ENCODE data around the gene LBHD2.
"Not testable (repeated sequence)": the region's sequence is repeated elsewhere in the genome, so short reads cannot be mapped to it uniquely, and the experiment has no call there.

Gene LBHD2

DNA sequence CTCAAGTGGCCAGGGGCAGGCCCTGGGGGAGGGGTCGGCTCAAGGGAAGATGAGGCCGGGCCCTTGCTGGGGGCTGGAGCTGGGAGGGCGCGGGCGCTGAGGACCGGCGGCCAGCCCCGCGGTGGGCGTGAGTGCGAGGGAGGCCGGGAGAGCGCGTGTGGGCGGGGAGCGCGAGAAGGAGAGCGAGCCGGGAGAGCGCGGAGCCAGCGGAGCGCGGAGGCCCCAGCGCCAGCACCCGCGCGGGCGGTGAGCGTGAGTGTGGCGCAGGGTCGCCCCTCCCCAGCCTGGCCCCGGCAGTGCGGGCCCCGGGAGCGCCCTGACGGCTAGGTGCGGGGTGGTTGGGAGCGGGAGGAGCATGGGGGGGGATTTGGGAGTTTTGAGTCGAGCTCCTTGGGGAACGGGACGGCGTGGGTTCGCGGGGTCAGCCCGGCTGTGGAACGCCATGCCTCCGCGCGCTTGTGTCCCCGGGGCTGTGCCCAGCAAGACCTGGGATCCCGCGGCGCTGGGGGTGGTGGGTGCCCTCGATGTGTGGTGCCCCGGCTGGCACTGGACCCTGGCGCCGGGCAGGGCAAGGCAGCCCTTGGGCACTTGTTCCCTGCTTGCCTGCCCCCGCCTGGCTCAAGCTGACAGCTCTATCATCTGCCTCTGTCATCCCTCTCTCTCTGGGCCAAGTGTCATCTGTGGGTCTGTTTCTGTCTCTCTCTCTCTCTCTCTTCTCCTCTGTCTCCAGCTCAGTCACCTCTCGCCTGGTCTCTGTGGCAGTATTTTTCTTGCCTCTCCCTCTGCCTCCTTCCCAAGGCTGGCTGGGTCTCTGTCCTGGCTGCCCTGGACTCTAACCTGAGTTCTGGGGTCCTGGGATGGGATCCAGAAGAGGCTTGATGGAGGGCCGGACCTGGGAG, at the start of gene LBHD2:
Gene LBHD2, plus strand, starts transcription at position 190 of the 899 bp plus-strand sequence. CDS start 1,803 bp downstream, outside the sequence.
- DNase-seq (ENCODE audit: low read depth in 2 of 2, low spot score in 1 of 2), result no peak

DNA sequence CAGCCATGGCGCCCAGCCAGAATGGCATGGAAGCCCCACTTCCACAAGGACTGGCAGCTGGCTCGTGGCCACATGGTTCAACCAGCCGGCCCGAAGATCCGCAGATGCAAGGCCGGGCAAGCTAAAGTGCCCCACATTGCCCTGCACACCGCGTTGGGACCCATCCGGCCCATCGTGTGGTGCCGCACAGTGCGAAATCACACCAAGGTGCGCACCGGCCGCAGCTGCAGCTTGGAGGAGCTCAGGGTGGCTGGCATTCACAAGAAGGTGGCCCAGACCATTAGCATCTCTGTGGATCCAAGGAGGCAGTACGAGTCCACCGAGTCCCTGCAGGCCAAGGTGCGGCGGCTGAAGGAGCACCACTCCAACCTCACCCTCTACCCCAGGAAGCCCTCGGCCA, 42.5 kb upstream of the LBHD2 start:
- no peak for DNase-seq (ENCODE audit: low read depth in 2 of 2, low spot score in 1 of 2)

DNA sequence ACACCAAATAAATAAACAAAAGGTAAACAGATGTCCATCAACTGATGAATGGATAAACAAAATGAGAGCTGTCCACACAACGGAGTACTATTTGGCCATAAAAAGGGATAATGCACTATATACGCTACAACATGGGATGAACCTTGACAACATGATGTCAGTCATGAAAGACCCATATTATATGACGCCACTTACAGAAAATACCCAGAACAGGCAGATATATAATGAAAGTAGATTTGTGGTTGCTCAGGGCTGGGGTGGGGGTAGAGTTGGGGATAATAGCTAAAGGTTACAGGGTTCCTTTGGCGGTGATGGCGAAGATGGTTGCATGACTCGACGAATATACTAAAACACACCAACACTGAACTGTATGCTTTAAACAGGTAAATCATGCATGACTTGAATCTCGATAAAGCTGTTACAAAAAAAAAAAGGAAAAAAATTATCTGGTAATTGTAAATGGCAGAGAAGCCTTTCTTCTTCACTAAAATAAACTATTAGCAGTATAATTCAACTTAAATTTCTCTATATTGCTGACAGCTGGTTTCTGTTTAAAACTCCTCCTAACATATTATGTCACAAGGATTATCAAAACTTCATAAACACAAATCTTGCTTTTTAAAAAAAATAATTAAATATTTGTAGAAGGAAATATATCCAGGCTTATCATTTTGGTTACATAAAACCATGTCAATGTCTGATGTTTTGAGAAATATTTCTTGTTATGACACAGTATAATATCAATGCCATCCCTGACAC, 40.6 kb upstream of the LBHD2 start:
- DNase-seq (ENCODE audit: low read depth in 2 of 2, low spot score in 1 of 2), result no peak

DNA sequence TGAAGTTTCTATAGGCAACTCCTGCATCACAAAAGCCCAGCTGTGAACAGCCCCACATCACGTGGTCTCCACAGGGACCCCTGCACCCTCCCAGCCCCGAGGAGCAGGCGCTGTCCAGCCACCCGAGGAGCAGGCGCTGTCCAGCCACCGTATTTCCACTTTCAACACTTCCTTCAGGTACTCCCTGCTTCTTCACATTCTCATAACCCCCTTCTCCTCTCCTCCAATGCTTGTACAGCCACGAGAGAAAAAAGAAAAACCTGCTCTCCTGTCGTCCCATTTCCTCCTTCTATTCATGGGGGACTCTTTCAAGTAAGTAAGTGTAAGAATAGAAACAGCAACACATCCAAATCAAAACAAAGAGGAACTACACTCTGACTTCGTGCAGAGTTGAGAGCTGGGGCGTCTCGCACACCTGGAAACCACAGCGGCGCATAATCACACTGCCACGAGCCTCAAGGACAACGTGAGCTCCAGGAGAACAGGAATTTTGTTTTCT, 38.6 kb upstream of the LBHD2 start:
- no peak for DNase-seq (ENCODE audit: low read depth in 2 of 2, low spot score in 1 of 2)

DNA sequence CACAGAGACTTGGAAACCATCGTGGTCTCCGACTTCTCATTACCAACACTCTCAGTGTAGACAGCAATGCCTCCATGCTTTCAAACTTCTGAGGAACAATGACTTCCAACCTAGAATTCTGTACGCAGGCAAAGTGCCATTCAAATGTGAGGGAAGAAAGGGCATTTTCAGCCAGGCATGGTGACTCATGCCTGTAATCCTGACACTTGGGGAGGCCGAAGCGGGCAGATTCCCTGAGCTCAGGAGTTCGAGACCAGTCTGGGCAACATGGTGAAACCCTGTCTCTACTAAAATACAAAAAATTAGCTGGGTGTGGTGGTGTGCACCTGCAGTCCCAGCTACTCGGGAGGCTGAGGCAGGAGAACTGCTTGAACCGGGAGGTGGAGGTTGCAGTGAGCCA, 36.6 kb upstream of the LBHD2 start:
- not testable (repeated sequence) for DNase-seq (ENCODE audit: low read depth in 2 of 2, low spot score in 1 of 2)

DNA sequence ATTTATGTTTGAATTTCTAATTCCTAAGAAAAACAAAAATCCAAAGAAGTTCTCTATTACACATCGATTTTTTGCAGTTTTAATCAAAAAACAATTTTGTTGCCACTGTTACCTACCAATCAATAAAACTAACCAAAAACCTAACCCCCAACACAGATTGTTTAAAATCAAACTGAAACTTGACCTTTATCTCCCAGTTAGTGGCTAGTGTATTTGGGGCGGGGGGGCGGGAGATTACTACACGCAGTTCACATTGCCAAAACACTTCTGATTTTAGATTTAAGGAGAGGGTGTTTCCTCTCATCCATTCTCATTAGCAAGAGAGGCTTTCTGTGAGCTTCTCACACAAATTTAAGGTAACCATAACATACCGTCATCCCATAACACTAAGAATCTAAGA, 33.1 kb upstream of the LBHD2 start:
- no peak for DNase-seq (ENCODE audit: low read depth in 2 of 2, low spot score in 1 of 2)

DNA sequence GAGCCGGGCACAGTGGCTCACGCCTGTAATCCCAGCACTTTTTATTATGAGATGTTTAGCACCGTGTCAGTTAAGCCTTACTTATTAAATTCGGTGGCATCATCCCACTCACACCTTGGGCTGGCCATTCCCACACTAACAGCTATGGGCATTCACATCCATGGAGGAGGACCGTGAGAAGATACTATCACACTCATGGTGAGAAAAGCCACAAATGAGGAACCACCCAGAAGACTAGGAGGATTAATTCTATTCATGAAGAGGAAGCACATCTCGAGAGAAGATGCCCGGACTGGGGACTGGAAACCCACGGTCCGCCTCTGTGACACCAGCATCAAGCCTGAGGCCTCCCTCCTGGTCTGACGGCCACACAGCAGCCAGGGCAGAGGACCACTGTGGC, 31.6 kb upstream of the LBHD2 start:
- no peak for DNase-seq (ENCODE audit: low read depth in 2 of 2, low spot score in 1 of 2)

DNA sequence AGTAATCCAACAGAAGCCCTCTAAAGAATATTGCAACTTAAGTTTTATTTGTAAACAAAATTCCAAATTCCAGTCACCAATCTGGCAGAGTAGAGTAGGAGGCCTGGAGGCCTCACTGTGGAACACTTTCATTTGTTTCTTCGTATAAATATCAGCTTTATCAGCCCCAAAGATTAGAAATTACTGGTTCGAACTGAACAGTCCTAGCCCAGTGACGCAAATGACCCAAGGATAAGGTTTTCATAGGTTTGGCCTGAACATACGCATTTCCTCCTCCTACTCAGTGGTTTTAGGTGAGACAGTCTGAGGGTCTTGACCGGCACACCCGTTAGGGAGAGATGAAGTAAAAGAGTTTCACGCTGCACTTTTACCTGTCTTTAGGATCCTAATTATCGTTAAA, 28.3 kb upstream of the LBHD2 start:
- no peak for DNase-seq (ENCODE audit: low read depth in 2 of 2, low spot score in 1 of 2)

DNA sequence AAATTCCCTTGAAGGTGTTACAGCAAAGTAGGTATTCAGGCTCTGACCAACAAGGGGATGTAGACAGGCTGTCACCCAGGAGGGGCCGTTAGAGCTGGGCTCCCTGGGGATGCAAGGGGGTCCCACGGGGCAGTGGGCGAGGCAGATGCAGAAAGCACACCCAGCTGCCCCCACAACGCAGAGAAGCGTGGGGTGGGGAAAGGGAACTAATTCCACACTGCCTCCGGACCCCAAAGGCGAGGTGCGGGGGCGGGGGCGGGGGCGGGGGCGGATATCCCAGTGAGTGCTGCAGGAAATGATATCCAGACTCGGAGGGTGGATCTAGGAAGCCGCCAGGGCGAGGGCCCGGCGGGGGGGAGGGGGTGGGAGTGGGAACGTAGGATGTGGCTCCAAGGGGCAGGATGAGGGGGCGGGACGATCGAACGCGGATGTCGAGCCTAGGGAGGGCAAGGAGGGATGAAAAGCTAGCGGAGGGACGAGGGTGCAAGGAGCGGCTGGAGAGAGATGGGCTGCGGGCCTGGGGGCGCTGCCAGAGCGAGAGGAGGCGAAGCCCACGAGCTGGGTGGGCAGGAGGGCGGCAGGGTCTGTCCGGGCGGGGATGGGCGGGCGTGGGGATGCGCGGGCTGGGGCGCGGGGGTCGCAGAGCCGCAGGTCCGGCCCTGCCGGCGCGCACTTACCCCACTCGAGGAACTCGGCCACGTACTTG, 27.5 kb upstream of the LBHD2 start:
- no peak for DNase-seq (ENCODE audit: low read depth in 2 of 2, low spot score in 1 of 2)

DNA sequence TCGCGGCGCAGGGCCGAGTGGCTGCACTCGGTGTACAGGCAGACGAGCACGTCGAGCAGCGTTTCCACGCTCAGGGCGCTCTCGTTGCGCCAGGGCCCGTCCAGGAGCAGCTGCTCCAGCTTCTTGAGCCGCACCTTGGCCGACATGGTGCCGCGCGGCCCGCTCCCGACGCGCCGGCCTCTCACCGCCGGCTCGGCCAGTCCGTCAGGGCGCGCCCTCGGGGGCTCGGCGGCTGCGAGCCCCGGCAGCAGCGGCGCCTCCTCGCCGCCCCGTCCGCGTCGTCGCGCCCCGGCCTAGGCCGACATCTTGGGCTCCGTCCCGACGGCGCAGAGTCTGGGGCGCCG, 27.0 kb upstream of the LBHD2 start:
- DNase-seq (ENCODE audit: low read depth in 2 of 2, low spot score in 1 of 2), result no peak

DNA sequence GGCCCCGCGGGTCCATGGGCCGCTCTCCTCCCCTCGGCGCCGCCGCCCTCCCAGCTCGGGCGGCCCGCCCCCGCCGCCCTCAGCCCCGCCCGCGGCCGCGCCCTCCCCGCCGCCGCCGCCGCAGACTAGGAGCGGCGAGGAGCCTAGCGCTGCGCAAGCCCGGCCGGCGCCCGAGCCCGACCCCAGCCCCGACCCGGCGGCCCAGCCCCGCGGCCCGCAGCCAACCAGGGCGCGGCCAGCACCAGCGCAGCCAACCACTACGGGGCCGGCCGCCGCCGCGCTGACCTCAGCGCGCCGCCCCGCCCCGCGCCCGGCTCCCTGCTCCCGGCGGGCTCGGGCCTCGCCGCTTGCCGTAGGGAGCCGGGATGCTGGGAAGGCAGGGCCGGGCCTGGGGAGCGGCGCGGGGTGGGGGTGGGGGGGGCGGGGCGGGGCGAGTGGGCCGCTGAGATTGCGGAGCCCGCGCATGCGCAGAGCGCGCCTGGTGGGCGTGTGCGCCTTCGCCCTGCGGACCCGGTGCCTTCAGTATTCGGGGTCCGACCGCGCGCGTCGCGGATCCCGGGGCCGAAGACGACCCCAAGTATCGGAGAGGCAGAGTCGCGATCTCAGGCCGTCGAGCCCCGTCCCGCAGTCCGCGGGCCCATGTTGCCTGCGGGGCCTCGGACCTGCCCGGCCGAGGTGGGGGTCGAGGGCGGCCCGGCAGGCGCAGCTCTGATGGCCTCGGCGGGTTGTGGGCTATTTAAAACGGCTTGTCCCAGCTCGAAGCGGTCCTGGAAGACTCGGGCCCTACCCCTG, 26.4 kb upstream of the LBHD2 start, which contains the start of gene CDC42BPB:
Gene CDC42BPB, minus strand, starts transcription at position 178 of the 792 bp plus-strand sequence. CDS start 376 bp downstream, outside the sequence.
- peak in 1 of 2 donors; percentile 15 for DNase-seq (ENCODE audit: low read depth in 2 of 2, low spot score in 1 of 2)

DNA sequence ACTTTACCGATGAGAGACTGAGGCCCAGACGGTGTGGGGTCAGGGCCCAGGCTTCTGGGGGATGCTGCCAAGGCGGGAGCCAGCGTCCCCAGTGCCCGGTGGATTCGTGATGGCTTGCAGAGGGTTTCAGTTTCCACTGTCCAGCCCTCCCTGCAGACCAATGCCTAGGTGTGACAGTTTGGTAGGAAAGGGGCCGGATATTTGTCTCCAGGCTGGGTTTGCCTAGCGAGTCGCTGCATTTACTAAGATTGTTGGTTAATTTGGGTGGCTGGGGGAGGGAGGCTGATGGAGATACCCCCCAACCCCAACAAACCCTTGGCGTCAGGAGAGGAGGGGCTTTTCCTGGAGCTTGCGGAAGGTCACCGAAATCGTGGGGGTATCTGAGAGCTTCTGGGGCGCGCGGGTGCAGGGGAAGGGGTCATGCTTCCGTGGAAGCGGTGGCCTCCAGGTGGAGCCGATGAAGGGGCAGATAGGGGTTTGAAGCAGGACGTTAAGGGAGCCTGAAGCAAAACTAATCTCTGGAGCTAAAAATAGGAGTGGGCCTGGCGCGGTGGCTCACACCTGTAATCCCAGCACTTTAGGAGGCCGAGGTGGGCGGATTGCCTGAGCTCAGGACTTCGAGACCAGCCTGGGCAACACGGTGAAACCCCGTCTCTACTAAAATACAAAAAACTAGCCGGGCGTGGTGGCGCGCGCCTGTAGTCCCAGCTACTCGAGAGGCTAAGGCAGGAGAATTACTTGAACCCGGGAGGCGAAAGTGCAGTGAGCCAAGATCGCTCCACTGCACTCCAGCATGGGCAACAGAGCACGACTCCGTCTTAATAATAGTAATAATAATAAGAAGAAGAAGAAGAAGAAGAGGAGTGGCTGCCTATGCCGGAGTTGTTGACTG, 25.6 kb upstream of the LBHD2 start:
- DNase-seq (ENCODE audit: low read depth in 2 of 2, low spot score in 1 of 2), result no peak

DNA sequence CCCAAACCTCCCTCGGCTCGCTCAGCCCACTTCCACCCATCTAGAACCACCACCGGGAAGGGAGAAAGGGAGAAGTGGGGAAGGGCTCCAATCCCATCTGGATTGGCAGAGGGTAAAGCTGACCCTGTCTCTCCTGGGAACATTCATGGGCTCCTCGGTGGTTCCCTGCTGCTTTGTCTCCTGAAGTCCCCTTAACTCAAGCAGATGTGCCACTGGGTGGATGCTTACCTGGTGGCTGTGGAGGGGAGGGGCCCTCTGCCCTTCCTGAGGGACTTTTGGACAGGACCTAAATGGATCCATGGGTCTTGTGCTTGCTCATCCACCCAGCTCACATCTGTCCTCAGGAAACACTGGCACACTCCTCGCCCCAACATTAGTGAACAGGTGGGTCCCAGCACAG, 24.5 kb upstream of the LBHD2 start:
- DNase-seq (ENCODE audit: low read depth in 2 of 2, low spot score in 1 of 2), result no peak

DNA sequence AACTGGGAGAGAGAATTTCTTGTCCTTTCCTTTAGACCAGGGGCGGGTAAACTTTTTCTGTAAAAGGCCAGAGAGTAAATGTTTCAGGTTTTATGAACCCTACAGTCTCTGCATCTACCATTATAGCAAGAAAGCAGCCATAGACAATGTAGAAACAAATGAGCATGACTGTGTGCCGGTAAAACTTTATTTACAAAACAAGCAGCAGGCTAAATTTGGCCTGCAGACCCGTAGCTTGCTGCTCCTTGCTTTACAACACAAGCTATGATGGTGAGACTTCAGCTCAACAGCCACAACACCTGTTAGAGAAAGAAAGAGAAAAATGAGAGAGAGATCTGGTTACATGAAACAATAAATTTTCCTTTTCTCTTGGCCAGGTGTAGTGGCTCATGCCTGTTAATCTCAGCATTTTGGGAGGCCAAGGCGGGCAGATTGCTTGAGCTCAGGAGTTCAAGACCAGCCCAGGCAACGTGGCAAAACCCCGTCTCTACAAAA, 22.5 kb upstream of the LBHD2 start:
- DNase-seq (ENCODE audit: low read depth in 2 of 2, low spot score in 1 of 2), result no peak

DNA sequence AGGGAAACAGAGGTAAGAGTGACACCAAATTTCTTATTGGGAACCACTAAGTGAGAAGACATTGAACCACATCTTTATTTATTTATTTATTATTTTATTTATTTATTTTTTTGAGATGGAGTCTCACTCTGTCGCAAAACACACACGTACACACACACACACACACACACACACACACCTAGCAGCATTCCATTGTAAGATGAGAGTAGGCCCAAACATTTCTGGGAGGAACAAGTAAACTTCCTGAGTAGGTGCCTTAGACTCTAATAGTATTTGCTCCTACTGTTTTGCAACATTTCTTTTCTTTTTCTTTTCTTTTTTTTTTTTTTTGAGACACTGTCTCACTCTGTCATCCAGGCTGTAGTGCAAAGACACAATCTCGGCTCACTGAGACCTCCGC, 19.6 kb upstream of the LBHD2 start:
- no peak for DNase-seq (ENCODE audit: low read depth in 2 of 2, low spot score in 1 of 2)

DNA sequence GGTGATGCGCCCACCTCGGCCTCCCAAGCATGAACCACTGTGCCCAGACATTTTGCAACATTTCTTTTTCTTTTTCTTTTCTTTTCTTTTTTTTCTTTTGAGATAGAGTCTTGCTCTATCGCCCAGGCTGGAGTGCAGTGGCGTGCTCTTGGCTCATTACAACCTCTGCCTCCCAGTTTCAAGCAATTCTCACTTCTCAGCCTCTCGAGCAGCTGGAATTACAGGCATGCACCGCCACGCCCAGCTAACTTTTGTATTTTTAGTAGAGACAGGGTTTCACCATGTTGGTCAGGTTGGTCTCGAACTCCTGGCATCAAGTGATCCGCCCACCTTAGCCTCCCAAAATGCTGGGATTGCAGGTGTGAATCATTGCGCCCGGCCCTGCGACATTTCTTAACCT, 19.0 kb upstream of the LBHD2 start:
- no peak for DNase-seq (ENCODE audit: low read depth in 2 of 2, low spot score in 1 of 2)

DNA sequence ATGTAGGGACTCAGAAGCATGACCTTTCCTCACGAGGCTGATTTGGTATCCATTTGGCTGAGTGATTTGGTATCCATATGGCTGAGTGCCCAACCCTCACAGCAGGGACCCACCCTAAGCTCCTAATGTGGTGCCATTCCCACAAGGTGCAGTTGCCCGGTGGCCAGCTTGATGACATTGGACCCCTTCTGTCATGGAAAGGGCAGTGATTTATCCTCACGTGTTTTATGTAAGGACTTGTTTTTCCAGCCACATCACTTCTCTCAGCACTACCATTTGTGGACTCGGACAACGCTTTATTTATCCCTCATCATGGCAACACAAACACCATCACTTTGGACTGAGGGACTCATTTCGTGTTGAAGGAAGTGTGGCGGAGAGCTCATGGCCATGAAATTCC, 18.1 kb upstream of the LBHD2 start:
- DNase-seq (ENCODE audit: low read depth in 2 of 2, low spot score in 1 of 2), result no peak

DNA sequence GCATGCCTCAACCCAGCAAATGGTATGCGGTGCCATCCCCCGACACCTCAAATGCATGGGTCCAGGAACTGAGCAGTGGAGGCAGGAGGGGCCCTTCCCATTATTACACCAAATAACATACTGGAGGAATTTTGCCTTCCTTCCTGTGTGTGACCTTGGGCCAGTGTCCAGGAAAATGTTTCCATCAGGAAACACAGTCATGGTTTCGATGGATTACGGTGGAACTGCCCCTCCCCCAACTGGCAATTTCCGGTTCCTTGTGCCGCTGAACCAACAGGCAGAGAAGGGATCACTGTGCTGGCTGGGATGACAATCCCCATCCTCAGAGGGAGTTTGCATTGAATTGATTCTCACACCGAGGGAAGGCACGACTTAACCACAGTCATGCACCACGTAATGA, 17.6 kb upstream of the LBHD2 start:
- no peak for DNase-seq (ENCODE audit: low read depth in 2 of 2, low spot score in 1 of 2)

DNA sequence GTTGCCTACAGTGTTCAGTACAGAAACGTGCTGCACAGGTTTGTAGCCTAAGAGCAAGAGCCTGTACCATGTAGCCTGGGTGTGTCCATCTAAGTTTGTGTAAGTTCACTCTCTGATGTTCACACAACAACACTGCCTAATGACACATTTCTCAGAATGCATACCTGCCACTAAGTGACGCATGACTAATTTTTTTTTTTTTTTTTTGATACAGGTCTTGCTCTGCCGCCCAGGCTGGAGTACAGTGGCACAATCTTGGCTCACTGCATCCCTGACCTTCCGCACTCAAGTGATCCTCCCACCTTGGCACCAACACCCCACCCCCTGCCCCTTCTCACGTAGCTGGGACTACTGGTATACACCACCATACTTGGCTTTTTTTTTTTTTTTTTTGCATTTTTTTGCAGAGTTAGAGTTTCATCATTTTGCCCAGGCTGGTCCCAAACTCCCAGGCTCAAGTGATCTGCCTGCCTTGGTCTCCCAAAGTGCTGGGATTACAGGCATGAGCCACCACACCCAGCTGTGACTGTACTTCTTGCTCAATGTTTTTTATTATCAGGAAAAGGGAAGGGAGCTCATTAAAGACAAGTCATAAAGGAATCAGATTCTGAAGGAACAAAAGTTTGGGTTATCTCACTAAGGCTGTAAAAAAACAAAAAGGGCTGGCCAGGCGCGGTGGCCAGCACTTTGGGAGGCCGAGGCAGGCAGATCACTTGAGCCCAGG, 16.6 kb upstream of the LBHD2 start:
- no peak for DNase-seq (ENCODE audit: low read depth in 2 of 2, low spot score in 1 of 2)
